Right lobe of liver (tissue), 4 donors: Measurements from ENCODE around the gene PARVB.

ENCODE experiments used
- POLR2A ChIP-seq: fragments of 450-650 bp; IDR thresholded peaks from one replicate; pipeline ENCODE4 v1.6.1; 2017; ENCODE audit warnings: antibody characterized with exemption, mild to moderate bottlenecking
- TF ChIP-seq, protein P1 (sequence below), 4 donors: fragments of 200-600 bp in 3 of 4; fragments of 450-650 bp in 1 of 4; IDR thresholded peaks; one replicate each; pipeline versions ENCODE4 v1.5.1 to v1.8.0; 2016 to 2022; ENCODE audit warnings: antibody characterized with exemption in 4 of 4, mild to moderate bottlenecking in 2 of 4
- donor health status: DM: no; HTN: no; CAD: no.
- donor health status: DM: no; HTN: no; CAD: no.
- donor health status: DM: no; HTN: yes; CAD: no.

DNA sequence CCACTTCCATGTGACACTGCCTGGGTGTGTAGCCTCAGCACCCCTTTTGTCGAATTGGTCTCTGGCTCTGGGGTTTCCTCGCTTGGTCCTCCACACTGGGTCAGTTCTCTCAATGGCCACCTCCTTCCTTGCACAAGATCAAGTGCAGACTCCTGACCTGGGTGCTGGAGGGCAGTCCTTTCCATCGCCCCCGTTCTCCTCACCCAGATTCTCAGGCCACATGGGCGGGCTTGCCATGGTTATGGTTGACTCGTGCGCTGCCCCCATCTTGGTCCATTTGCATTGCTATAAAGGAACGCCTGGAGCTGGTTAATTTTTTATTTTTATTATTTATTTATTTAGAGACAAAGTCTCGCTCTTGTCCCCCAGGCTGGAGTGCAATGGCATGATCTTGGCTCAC is 5.5 kb upstream of the PARVB start:
- TF ChIP-seq, protein P1, sequence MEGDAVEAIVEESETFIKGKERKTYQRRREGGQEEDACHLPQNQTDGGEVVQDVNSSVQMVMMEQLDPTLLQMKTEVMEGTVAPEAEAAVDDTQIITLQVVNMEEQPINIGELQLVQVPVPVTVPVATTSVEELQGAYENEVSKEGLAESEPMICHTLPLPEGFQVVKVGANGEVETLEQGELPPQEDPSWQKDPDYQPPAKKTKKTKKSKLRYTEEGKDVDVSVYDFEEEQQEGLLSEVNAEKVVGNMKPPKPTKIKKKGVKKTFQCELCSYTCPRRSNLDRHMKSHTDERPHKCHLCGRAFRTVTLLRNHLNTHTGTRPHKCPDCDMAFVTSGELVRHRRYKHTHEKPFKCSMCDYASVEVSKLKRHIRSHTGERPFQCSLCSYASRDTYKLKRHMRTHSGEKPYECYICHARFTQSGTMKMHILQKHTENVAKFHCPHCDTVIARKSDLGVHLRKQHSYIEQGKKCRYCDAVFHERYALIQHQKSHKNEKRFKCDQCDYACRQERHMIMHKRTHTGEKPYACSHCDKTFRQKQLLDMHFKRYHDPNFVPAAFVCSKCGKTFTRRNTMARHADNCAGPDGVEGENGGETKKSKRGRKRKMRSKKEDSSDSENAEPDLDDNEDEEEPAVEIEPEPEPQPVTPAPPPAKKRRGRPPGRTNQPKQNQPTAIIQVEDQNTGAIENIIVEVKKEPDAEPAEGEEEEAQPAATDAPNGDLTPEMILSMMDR (IDR thresholded peaks at IDR 0.05) = no peak
- TF ChIP-seq POLR2A = no peak
